Anterior cingulate cortex (tissue), 58 donors: Measurements from ENCODE around the gene GPC6.

ENCODE experiments used
- DNase-seq, 58 donors: peaks; one replicate each; lab custom pipeline; 2025; lab: John Stamatoyannopoulos, UW

Gene GPC6

DNA sequence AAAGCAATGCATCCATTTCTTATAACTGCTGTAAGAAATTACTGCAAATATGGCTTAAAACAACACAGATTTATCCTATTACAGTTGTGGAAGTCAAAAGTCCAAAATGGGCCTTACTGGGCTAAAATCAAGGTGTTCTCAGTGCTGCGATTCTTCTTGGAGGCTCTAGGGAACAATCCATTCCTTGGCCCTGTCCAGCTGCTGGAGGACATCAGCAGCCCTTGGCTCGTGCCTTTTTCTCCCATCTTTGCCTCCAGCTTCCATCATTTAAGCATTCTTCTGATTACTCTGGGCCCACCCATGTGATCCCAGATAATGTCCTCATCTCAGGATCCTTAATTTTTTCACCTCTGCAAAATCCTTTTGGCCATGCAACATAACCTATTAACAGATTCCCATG lies 645.8 kb downstream of the GPC6 start:
- no peak for DNase-seq

GRCh38 chr13:93872786-93873347 lies 646.3 kb downstream of the GPC6 start:
- no peak for DNase-seq

DNA sequence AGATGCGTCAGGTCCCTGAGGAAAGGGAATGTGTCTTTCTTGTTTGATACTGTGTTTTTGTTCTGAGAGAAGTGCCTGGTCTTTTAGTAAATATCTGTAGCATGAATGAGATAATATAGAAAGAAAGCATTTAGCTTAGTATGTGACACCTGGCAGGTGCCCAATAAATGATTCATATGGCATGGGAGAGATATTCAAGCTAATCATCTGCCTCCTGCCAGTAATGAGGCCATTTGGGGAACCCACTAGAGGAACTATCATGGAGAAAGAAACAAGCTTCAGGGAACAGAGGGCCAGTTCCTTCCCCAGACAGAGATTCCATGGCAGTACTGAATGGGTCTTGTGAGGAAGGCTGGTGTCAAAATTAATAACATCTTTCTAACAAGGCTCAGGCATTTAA lies 648.9 kb downstream of the GPC6 start:
- DNase-seq = no peak

DNA sequence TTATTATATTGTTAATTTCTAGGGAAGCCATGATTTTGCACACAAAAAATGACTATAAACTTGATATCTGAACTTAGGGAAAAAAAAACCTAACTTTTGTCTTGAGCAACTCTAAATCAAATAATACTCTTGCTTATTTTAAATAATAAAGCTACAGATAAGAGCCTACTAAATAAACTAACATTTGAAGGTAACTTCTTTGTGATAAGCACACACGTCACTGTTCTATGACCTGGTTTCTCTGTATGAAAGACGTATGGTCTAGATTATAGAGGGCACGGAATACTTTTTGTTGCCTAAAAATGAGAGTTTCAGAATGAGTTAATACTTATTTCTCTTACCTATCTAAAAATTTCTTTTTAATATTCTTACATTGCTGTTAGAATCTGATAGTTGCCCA lies 649.6 kb downstream of the GPC6 start:
- no peak for DNase-seq

DNA sequence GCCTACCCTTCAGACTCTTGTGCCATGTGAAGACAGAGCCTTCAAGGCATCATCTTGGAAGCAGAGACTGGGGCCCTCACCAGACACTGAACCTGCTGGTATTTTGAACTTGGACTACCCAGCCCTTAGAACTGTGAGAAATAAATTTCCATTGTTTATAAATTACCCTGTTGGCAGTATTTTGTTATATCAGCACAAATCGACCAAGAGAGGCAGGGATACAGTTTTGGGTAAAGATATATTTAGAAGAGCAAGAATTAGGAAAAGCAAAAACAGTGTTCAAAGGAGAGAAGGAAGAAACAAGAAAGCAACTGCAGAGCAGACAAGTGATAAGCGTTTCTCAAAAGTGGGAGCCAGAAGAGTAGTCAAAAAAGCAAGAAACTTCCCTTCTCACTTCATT lies 652.1 kb downstream of the GPC6 start:
- no peak for DNase-seq

- DNase-seq = no peak
Observed at GRCh38 chr13:93881411-93881810, 654.8 kb downstream of the GPC6 start.

DNA sequence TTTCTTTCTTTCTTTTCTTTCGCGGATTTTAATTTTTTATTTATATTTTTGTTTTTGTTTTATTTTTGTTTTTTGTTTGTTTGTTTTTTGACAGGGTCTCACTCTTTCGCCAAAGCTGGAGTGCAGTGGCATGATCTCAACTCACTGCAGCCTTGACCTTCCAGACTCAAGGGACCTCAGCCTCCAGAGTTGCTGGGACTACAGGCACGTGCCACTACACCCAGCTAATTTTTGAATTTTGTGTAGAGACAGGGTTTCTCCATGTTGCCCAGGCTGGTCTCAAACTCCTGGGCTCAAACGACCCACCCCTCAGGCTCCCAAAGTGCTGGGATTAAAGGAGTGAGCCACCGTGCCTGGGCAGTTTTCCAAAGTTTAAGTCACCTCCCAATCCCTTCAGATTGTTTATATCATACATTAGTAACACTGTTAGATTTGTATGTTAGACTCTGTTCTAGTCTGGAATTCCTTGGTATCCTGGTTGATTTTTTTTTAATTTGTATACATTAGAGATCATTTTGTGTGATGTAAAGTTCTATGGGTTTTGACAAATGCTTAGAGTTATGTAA lies 655.6 kb downstream of the GPC6 start:
- no peak for DNase-seq

GRCh38 chr13:93889430-93889951 lies 662.9 kb downstream of the GPC6 start:
- DNase-seq = no peak

- DNase-seq = no peak
Observed at GRCh38 chr13:93899981-93900380, 673.4 kb downstream of the GPC6 start.

DNA sequence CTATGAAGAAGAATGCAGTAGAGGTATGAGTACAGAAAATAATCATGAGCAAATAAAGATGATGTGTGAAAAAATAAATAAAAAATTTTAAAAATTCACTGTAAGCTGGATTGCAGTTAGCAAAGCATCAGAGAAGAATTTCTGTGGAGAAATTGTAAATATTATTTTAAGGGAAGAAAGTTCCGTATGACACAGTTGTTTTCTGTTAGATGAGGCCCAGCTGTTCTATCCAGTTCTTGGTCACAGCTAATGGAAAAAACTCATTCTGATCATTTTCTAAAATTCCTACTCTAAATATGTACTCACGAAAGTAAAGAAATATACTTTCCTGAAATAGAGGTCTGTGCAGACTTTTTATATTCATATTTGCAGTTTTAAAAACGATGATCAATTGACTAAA lies 674.1 kb downstream of the GPC6 start:
- no peak for DNase-seq

GRCh38 chr13:93903909-93904308 lies 677.3 kb downstream of the GPC6 start:
- no peak for DNase-seq

GRCh38 chr13:93915269-93915809 lies 688.7 kb downstream of the GPC6 start:
- DNase-seq = no peak

DNA sequence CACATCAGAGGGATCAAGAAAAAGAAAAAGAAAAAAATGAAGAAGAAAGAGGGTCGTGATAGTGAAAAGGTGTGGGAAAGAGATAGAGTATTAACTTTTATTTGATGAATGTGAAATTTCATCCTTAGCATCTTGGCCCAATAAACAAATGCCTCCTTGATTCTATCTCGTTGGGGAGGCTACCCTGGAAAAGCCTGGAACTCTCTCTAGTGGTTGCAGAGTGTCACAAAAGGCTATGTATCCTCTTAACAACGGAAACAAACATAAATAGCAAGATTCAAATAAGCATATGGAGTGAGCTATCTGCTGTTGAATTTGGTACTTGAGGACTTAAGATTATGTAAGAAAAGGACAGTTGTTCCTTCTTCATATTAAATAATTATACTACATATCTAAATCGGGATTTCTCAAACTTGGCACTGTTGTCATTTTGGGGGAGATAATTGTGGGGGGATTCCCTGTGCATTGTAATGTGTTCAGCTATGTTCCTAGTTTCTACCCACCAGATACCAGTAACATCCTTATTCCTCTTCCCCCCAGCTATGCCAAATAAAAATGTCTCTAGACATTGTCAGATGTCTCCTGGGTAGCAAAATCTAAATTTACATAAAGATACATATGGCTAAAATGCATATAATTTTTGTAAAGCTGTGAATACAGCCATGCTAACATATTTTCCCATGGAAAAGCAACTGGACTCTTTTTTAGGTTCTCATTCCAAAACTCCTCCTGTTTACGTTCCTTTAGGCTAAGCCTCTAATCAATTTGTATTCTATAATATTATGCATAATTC lies 695.7 kb downstream of the GPC6 start:
- DNase-seq = no peak

GRCh38 chr13:93925990-93926389 lies 699.4 kb downstream of the GPC6 start:
- DNase-seq = no peak

GRCh38 chr13:93926425-93926824 lies 699.8 kb downstream of the GPC6 start:
- no peak for DNase-seq

DNA sequence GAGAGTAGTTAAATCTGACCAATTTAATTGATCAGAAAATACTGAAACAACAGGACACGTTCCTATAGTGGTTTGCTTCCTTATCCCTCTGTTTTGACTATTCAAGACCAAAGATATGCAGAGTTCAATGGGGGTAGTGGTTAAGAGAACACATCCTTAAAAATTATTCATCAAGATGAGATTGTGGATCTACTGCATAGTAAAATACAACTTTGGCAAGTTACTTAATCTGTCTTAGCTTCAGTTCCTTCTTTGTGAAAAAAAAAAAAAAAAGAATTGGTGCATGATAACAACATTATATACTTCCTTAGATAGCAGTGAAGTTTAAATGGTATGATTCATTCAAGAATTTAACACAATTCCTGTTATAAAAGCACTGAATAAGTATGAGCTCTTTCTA lies 700.8 kb downstream of the GPC6 start:
- no peak for DNase-seq

DNA sequence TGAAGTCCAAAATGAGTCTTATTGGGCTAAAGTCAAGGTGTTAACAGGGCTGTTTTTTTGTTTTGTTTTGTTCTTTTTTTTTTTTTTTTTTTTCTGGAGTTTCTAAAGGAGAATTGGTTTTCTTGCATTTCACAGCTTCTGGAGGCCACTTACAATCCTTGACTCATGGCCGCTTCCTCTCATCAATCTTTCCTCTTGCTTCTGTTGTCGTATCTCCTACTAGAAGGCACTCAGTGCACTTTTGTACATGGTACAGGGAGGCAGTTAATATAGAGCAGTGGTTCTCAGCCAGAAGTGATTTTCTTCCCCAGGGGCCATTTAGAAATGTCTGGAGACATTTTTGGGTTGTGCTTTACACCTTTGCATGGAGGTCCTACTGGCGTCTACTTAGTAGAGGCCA lies 706.3 kb downstream of the GPC6 start:
- DNase-seq = no peak

DNA sequence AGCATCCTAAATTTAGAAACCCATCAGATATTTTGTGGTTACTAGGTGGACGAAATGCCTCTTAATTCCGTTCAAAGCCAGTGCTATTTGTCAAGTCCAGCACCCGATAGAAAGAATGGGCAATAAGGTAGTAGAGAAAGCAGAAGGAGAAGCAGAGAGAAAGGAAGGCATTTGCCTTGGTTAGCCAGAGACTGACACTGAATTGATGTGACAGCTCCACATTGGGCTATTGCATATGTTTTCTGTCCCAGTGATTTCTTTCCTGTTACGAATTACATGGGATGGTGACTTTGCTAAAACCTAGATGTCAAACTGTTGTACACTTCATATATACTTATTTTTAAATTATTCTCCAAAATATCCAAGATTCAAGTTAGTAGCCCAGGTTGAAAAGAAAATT lies 710.3 kb downstream of the GPC6 start:
- DNase-seq = no peak

GRCh38 chr13:93941444-93941843 lies 714.8 kb downstream of the GPC6 start:
- no peak for DNase-seq

DNA sequence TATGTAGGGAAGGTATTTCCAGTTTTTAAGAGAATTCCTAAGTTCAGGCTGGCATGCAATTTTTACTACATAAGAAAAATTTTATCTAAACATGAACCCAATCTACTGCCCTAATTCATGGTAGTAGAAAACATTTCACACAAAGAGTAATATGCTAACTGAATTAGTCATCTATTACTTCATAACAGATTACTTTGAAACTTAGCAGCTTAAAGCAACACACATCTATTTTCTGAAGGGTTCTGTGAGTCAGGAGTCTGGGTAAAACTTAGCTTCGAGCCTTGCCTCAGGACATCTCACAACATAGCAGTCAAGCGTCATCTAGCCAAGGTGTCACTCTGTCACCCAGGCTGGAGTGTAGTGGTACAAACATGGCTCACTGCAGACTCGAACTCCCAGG lies 715.4 kb downstream of the GPC6 start:
- DNase-seq = no peak

GRCh38 chr13:93945621-93946020 lies 719.0 kb downstream of the GPC6 start:
- no peak for DNase-seq

- DNase-seq = no peak
Observed at GRCh38 chr13:93946994-93947393, 720.4 kb downstream of the GPC6 start.
